ENCODE measurements around the gene KRTAP13-3.

Gene KRTAP13-3

DNA sequence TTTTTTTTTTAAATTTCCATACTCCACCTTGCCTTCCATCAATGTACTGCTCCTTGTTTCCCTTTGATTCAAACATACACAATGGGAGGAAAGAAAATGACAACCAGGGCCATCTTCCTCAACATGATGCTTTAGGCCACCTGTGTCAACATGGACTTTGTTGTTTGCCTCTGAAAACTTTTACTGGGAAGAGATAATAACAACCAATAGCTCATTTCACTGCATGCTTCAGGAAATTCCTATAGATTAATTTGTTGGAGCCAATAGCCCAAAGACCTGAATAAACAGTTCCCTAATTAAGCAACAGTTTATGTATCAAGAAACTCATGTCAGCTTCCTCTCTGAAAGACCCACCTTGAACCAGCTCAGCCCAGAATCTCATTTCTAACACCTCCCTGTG is 17.5 kb upstream of the KRTAP13-3 start:
- TF ChIP-seq SNAI2 (CRISPR knock-in tag; IDR thresholded peaks at IDR 0.05), result no peak
- TF ChIP-seq OSR1 (CRISPR knock-in tag; IDR thresholded peaks at IDR 0.05), result no peak
- TF ChIP-seq, protein P1, sequence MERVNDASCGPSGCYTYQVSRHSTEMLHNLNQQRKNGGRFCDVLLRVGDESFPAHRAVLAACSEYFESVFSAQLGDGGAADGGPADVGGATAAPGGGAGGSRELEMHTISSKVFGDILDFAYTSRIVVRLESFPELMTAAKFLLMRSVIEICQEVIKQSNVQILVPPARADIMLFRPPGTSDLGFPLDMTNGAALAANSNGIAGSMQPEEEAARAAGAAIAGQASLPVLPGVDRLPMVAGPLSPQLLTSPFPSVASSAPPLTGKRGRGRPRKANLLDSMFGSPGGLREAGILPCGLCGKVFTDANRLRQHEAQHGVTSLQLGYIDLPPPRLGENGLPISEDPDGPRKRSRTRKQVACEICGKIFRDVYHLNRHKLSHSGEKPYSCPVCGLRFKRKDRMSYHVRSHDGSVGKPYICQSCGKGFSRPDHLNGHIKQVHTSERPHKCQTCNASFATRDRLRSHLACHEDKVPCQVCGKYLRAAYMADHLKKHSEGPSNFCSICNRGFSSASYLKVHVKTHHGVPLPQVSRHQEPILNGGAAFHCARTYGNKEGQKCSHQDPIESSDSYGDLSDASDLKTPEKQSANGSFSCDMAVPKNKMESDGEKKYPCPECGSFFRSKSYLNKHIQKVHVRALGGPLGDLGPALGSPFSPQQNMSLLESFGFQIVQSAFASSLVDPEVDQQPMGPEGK (CRISPR knock-in tag; IDR thresholded peaks at IDR 0.05; ENCODE audit: borderline replicate concordance), result no peak
- TF ChIP-seq, protein P2, sequence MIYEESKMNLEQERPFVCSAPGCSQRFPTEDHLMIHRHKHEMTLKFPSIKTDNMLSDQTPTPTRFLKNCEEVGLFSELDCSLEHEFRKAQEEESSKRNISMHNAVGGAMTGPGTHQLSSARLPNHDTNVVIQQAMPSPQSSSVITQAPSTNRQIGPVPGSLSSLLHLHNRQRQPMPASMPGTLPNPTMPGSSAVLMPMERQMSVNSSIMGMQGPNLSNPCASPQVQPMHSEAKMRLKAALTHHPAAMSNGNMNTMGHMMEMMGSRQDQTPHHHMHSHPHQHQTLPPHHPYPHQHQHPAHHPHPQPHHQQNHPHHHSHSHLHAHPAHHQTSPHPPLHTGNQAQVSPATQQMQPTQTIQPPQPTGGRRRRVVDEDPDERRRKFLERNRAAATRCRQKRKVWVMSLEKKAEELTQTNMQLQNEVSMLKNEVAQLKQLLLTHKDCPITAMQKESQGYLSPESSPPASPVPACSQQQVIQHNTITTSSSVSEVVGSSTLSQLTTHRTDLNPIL (CRISPR knock-in tag; IDR thresholded peaks at IDR 0.05; ENCODE audit: low read depth), result no peak
- TF ChIP-seq ZNF70 (CRISPR knock-in tag; IDR thresholded peaks at IDR 0.05), result no peak
- no peak for TF ChIP-seq ZC3H10 (CRISPR knock-in tag; IDR thresholded peaks at IDR 0.05)
- TF ChIP-seq, protein P3, sequence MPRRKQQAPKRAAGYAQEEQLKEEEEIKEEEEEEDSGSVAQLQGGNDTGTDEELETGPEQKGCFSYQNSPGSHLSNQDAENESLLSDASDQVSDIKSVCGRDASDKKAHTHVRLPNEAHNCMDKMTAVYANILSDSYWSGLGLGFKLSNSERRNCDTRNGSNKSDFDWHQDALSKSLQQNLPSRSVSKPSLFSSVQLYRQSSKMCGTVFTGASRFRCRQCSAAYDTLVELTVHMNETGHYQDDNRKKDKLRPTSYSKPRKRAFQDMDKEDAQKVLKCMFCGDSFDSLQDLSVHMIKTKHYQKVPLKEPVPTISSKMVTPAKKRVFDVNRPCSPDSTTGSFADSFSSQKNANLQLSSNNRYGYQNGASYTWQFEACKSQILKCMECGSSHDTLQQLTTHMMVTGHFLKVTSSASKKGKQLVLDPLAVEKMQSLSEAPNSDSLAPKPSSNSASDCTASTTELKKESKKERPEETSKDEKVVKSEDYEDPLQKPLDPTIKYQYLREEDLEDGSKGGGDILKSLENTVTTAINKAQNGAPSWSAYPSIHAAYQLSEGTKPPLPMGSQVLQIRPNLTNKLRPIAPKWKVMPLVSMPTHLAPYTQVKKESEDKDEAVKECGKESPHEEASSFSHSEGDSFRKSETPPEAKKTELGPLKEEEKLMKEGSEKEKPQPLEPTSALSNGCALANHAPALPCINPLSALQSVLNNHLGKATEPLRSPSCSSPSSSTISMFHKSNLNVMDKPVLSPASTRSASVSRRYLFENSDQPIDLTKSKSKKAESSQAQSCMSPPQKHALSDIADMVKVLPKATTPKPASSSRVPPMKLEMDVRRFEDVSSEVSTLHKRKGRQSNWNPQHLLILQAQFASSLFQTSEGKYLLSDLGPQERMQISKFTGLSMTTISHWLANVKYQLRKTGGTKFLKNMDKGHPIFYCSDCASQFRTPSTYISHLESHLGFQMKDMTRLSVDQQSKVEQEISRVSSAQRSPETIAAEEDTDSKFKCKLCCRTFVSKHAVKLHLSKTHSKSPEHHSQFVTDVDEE (CRISPR knock-in tag; IDR thresholded peaks at IDR 0.05), result no peak
- no peak for TF ChIP-seq ZFP30 (CRISPR knock-in tag; IDR thresholded peaks at IDR 0.05)
- TF ChIP-seq, protein P4, sequence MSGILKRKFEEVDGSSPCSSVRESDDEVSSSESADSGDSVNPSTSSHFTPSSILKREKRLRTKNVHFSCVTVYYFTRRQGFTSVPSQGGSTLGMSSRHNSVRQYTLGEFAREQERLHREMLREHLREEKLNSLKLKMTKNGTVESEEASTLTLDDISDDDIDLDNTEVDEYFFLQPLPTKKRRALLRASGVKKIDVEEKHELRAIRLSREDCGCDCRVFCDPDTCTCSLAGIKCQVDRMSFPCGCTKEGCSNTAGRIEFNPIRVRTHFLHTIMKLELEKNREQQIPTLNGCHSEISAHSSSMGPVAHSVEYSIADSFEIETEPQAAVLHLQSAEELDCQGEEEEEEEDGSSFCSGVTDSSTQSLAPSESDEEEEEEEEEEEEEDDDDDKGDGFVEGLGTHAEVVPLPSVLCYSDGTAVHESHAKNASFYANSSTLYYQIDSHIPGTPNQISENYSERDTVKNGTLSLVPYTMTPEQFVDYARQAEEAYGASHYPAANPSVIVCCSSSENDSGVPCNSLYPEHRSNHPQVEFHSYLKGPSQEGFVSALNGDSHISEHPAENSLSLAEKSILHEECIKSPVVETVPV (CRISPR knock-in tag; IDR thresholded peaks at IDR 0.05), result no peak
- no peak for TF ChIP-seq ESRRG (CRISPR knock-in tag; IDR thresholded peaks at IDR 0.05)
- TF ChIP-seq ARNTL (CRISPR knock-in tag; IDR thresholded peaks at IDR 0.05; ENCODE audit: borderline replicate concordance, low read depth), result no peak
- no peak for TF ChIP-seq ZNF8 (CRISPR knock-in tag; IDR thresholded peaks at IDR 0.05)
- TF ChIP-seq ZNF565 (CRISPR knock-in tag; conservative IDR thresholded peaks at IDR 0.05; ENCODE audit: low read depth), result no peak
- no peak for TF ChIP-seq GLIS3 (CRISPR knock-in tag; IDR thresholded peaks at IDR 0.05)
- no peak for TF ChIP-seq CSDC2 (CRISPR knock-in tag; IDR thresholded peaks at IDR 0.05)
- no peak for ATAC-seq

DNA sequence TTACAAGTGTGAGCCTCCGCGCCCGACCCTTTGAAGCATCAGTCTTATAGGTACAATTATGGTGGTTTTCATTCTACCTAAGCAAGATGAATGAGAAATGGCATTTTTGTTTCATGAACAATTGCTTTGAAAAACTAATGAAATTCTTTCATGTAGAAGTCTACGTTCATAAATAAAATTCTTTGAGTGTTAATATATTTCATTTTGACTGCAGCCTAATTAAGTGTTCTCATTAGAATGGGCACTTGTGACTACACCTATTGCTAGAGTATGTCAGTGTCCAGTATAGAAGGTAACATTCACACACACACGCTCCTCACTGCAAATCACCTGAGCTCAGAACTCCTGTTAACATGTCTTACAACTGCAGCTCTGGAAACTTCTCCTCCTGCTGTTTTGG is 14.2 kb upstream of the KRTAP13-3 start, which contains the start of gene KRTAP15-1:
Gene KRTAP15-1, plus strand, starts transcription at position 301 of the 400 bp plus-strand sequence. Its CDS starts 53 bp downstream, at position 354.
- ATAC-seq, result no peak
- no peak for TF ChIP-seq RARB (CRISPR knock-in tag; IDR thresholded peaks at IDR 0.05)
- TF ChIP-seq CSDC2 (CRISPR knock-in tag; IDR thresholded peaks at IDR 0.05), result no peak
- no peak for TF ChIP-seq ZFP3 (CRISPR knock-in tag; IDR thresholded peaks at IDR 0.05)
- no peak for TF ChIP-seq ZC3H10 (CRISPR knock-in tag; IDR thresholded peaks at IDR 0.05)
- TF ChIP-seq, protein P5, sequence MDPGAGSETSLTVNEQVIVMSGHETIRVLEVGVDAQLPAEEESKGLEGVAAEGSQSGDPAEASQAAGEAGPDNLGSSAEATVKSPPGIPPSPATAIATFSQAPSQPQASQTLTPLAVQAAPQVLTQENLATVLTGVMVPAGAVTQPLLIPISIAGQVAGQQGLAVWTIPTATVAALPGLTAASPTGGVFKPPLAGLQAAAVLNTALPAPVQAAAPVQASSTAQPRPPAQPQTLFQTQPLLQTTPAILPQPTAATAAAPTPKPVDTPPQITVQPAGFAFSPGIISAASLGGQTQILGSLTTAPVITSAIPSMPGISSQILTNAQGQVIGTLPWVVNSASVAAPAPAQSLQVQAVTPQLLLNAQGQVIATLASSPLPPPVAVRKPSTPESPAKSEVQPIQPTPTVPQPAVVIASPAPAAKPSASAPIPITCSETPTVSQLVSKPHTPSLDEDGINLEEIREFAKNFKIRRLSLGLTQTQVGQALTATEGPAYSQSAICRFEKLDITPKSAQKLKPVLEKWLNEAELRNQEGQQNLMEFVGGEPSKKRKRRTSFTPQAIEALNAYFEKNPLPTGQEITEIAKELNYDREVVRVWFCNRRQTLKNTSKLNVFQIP (CRISPR knock-in tag; IDR thresholded peaks at IDR 0.05; ENCODE audit: borderline replicate concordance, low read depth), result no peak
- no peak for TF ChIP-seq ZFP30 (CRISPR knock-in tag; IDR thresholded peaks at IDR 0.05)
- TF ChIP-seq GLIS3 (CRISPR knock-in tag; IDR thresholded peaks at IDR 0.05), result no peak
- TF ChIP-seq ARNTL (CRISPR knock-in tag; IDR thresholded peaks at IDR 0.05; ENCODE audit: borderline replicate concordance, low read depth), result no peak
- no peak for TF ChIP-seq ESRRG (CRISPR knock-in tag; IDR thresholded peaks at IDR 0.05)
- TF ChIP-seq, protein P1 (CRISPR knock-in tag; IDR thresholded peaks at IDR 0.05; ENCODE audit: borderline replicate concordance), result no peak
- no peak for TF ChIP-seq PPARA (CRISPR knock-in tag; IDR thresholded peaks at IDR 0.05; ENCODE audit: borderline replicate concordance)
- no peak for TF ChIP-seq OSR1 (CRISPR knock-in tag; IDR thresholded peaks at IDR 0.05)
